Parathyroid adenoma (tissue), 2 donors: ENCODE measurements around the gene UHMK1.

Experiments used
- H2AFZ ChIP-seq: fragments of 300-600 bp; sonication (generic); one replicate; pipeline ENCODE4 v1.7.0; 2017; ENCODE audit warnings: antibody characterized with exemption, mild to moderate bottlenecking
- H3K27ac ChIP-seq: fragments of 300-600 bp; sonication (generic); one replicate; pipeline ENCODE4 v1.7.0; 2017
- H3K27me3 ChIP-seq: fragments of 300-600 bp; sonication (generic); one replicate; pipeline ENCODE4 v1.7.0; 2017; ENCODE audit warnings: low read length; ENCODE audit not compliant: control insufficient read depth, insufficient read depth
- H3K36me3 ChIP-seq: fragments of 300-600 bp; sonication (generic); one replicate; pipeline ENCODE4 v1.7.0; 2017; ENCODE audit warnings: low read length; ENCODE audit not compliant: control insufficient read depth, insufficient read depth
- H3K4me1 ChIP-seq: fragments of 300-600 bp; sonication (generic); one replicate; pipeline ENCODE4 v1.7.0; 2017; ENCODE audit warnings: control low read depth
- H3K4me2 ChIP-seq: fragments of 300-600 bp; sonication (generic); one replicate; pipeline ENCODE4 v1.7.0; 2017; ENCODE audit warnings: low read length
- H3K4me3 ChIP-seq: fragments of 300-600 bp; sonication (generic); one replicate; pipeline ENCODE4 v1.7.0; 2017; ENCODE audit warnings: low read depth, low read length
- H3K79me2 ChIP-seq: fragments of 300-600 bp; sonication (generic); one replicate; pipeline ENCODE4 v1.7.0; 2017; ENCODE audit warnings: control low read depth
- H3K9ac ChIP-seq: fragments of 300-600 bp; sonication (generic); one replicate; pipeline ENCODE4 v1.7.0; 2017; ENCODE audit warnings: mild to moderate bottlenecking
- H3K9me3 ChIP-seq: fragments of 300-600 bp; sonication (generic); one replicate; pipeline ENCODE4 v1.7.0; 2017; ENCODE audit warnings: low read length; ENCODE audit not compliant: control insufficient read depth
- TF ChIP-seq, protein P1 (sequence below): fragments of 300-600 bp; sonication (generic); IDR thresholded peaks from one replicate; pipeline ENCODE4 v1.7.0; 2017; ENCODE audit warnings: antibody characterized with exemption, mild to moderate bottlenecking
- donor health status: primary hyperparathyroidism.

Gene UHMK1

DNA sequence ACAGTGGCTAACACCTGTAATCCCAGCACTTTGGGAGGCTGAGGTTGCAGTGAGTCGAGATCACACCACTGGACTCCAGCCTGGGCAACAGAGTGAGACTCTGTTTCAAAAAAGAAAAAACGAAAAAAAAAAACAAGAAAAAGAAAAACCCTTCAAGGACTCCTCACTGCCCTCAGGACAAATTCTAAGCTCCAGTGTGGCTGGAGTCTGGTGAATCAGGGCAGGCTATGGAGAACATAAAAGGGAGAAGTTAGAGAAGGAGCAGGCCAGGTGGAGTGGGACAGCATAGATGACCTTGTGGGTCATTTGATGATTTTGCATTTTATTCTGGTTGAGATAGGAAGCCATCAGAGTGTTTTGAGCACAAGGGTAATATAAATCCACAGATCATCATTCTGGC, 51.4 kb downstream of the UHMK1 start:
- no peaks in the 10 kb centered on the region for H3K79me2 ChIP-seq
- no peaks in the 10 kb centered on the region for H3K27me3 ChIP-seq
- no peaks in the 10 kb centered on the region for H3K36me3 ChIP-seq
- H2AFZ ChIP-seq = no peak overlapping the region
- TF ChIP-seq, protein P1, sequence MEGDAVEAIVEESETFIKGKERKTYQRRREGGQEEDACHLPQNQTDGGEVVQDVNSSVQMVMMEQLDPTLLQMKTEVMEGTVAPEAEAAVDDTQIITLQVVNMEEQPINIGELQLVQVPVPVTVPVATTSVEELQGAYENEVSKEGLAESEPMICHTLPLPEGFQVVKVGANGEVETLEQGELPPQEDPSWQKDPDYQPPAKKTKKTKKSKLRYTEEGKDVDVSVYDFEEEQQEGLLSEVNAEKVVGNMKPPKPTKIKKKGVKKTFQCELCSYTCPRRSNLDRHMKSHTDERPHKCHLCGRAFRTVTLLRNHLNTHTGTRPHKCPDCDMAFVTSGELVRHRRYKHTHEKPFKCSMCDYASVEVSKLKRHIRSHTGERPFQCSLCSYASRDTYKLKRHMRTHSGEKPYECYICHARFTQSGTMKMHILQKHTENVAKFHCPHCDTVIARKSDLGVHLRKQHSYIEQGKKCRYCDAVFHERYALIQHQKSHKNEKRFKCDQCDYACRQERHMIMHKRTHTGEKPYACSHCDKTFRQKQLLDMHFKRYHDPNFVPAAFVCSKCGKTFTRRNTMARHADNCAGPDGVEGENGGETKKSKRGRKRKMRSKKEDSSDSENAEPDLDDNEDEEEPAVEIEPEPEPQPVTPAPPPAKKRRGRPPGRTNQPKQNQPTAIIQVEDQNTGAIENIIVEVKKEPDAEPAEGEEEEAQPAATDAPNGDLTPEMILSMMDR = no peak
- no peak overlapping the region for H3K9ac ChIP-seq
- H3K4me3 ChIP-seq = no peak overlapping the region
- H3K27ac ChIP-seq = no peak overlapping the region
- no peak overlapping the region for H3K4me2 ChIP-seq
- H3K4me1 ChIP-seq = no peaks in the 10 kb centered on the region
- no peaks in the 10 kb centered on the region for H3K9me3 ChIP-seq

DNA sequence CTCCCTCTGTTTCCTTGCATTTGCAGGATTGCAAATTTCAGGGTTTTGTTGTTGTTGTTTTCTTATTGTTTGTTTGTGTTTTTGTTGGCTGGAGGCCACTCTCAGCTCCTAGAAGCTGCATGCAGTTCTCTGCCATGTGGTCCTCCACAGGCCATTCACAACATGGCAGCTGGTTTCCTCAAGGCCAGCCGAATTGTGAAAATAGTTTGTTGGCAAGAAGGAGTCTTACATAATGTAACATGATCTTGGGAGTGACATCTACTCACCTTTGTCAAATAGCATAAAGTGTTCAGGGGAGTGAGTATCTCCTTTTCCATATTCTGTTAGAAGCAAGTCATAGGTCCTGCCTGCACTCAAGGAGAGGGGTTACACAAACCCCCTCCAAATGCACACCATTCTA, 53.3 kb downstream of the UHMK1 start:
- Histone ChIP-seq H2AFZ (no peak overlapping the region), H3K4me3 (no peak overlapping the region), H3K9me3 (no peaks in the 10 kb centered on the region), H3K27ac (no peak overlapping the region), H3K79me2 (no peaks in the 10 kb centered on the region), H3K4me1 (no peaks in the 10 kb centered on the region), H3K4me2 (no peak overlapping the region), H3K27me3 (no peaks in the 10 kb centered on the region), H3K9ac (no peak overlapping the region), H3K36me3 (no peaks in the 10 kb centered on the region)
- TF ChIP-seq, protein P1 = no peak

DNA sequence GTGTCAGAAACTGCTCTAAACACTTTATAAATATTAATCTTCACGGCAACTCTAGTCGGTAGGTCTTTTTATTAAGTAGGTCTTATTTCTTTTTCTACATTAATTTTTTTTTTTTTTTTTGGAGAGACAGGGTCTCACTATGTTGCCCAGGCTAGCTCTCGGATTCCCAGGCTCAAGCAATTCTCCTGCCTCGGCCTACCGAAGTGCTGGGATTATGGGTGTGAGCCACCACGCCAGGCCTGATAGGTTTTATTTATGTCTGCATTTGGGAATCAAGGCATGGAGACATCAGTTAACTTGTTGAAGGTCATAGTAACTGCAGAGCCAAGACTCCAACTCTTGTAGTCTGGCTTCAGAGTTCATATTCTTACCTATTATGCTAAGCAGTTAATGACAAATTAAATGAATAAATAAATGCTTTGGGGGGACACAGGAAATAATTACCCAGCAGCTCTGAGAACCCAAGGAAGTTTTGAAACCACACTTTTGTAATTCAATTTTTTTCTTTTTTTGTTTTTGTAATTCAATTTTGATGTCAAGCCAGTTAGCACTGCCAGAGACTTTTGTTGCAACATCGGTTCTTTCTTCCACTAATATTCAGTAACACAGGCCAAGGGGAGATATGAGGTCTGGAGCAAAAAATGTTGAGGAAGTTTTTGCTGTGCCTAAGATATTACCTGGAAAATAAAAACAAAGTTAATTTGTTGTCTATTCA, 54.5 kb downstream of the UHMK1 start:
- H2AFZ ChIP-seq = no peak overlapping the region
- H3K36me3 ChIP-seq = no peaks in the 10 kb centered on the region
- H3K4me3 ChIP-seq = no peak overlapping the region
- no peaks in the 10 kb centered on the region for H3K9me3 ChIP-seq
- H3K9ac ChIP-seq = no peak overlapping the region
- TF ChIP-seq, protein P1 = no peak
- no peaks in the 10 kb centered on the region for H3K4me1 ChIP-seq
- H3K27ac ChIP-seq = no peak overlapping the region
- no peaks in the 10 kb centered on the region for H3K79me2 ChIP-seq
- no peak overlapping the region for H3K4me2 ChIP-seq
- no peaks in the 10 kb centered on the region for H3K27me3 ChIP-seq

DNA sequence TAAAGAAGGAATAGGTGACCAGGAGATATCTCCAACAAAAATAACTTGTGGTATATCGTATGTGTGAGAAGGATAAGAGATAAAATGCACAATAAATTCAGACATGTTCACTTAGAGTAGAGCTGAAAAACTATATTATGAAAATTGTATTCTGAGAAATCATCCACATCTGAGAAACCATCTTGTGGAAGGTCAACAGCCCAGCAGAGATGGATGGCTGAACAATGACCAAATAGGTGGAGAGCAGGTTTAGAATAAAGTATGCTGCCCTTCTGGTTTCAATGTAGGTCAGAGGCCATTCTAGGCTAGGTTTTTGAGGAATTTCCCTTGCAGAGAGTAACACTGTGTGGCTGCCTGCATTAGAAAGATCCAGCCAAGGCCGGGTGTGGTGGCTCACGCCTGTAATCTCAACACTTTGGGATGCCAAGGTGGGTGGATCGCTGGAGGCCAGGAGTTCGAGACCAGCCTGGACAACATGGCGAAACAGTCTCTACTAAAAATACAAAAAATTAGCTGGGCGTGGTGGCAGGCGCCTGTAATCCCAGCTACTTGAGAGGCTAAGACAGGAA, 55.1 kb downstream of the UHMK1 start:
- H3K4me3 ChIP-seq = no peak overlapping the region
- H3K79me2 ChIP-seq = no peaks in the 10 kb centered on the region
- TF ChIP-seq, protein P1 = no peak
- H3K27ac ChIP-seq = no peak overlapping the region
- no peaks in the 10 kb centered on the region for H3K9me3 ChIP-seq
- no peaks in the 10 kb centered on the region for H3K27me3 ChIP-seq
- H3K4me1 ChIP-seq = no peaks in the 10 kb centered on the region
- H2AFZ ChIP-seq = no peak overlapping the region
- no peak overlapping the region for H3K9ac ChIP-seq
- H3K4me2 ChIP-seq = no peak overlapping the region
- no peaks in the 10 kb centered on the region for H3K36me3 ChIP-seq

DNA sequence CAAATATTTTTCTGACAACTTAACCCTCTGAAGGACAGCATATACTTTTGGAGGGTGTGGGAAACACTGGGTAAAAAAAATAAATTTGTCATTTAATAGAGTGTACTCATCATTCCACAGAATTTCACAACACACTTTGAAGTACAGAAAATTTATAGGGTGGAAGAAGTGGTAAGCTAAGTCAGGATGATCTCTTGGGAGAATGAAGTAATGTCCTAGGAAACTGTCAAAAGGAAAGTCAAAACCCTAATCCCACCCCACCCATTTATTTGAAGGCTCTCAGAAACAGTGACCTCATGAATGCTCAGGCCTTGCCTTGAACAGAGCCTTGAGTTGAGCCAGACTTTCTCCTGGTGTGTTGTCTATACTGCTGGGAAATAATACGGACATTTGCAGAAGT, 56.6 kb downstream of the UHMK1 start:
- Histone ChIP-seq H3K9me3 (no peaks in the 10 kb centered on the region), H3K4me1 (no peaks in the 10 kb centered on the region), H3K4me3 (no peak overlapping the region), H2AFZ (no peak overlapping the region), H3K4me2 (no peak overlapping the region), H3K27ac (no peak overlapping the region), H3K27me3 (no peaks in the 10 kb centered on the region), H3K79me2 (no peaks in the 10 kb centered on the region), H3K9ac (no peak overlapping the region), H3K36me3 (no peaks in the 10 kb centered on the region)
- TF ChIP-seq, protein P1 = no peak
